Loucy (cell line): Measurements from ENCODE around the gene TMEM225B.
"Not testable (repeated sequence)": the region's sequence is repeated elsewhere in the genome, so short reads cannot be mapped to it uniquely, and the experiment has no call there.

ENCODE experiments used
- H2AFZ ChIP-seq: fragments of 200-600 bp; sonication (generic); 2 replicates; pipeline ENCODE4 v1.6.0; 2016; ENCODE audit warnings: antibody characterized with exemption, mild to moderate bottlenecking, low read length, moderate library complexity
- H3F3A ChIP-seq: fragments of 200-600 bp; 2 replicates; pipeline ENCODE4 v1.6.0; 2016; ENCODE audit warnings: antibody characterized with exemption, low read depth, mild to moderate bottlenecking
- H3K27me3 ChIP-seq: fragments of 200-600 bp; sonication (generic); 2 replicates; pipeline ENCODE4 v1.6.1; 2014; ENCODE audit warnings: low read length, mild to moderate bottlenecking; ENCODE audit not compliant: insufficient read depth, poor library complexity, severe bottlenecking
- H3K36me3 ChIP-seq: fragments of 200-600 bp; sonication (generic); 2 replicates; pipeline ENCODE4 v1.6.1; 2016; ENCODE audit warnings: low read length; ENCODE audit not compliant: insufficient read depth
- H3K4me1 ChIP-seq: fragments of 200-600 bp; sonication (generic); 2 replicates; pipeline ENCODE4 v1.5.1; 2014; ENCODE audit warnings: low read length, mild to moderate bottlenecking; ENCODE audit not compliant: insufficient read depth, poor library complexity, severe bottlenecking
- H3K4me2 ChIP-seq: fragments of 200-600 bp; sonication (generic); 2 replicates; pipeline ENCODE4 v1.6.0; 2014; ENCODE audit warnings: antibody characterized with exemption, low read length, low read depth, mild to moderate bottlenecking; ENCODE audit not compliant: poor library complexity, severe bottlenecking
- H3K4me3 ChIP-seq: fragments of 200-600 bp; sonication (generic); 2 replicates; pipeline ENCODE4 v1.5.1; 2014; ENCODE audit warnings: low read length, mild to moderate bottlenecking, mixed read lengths; ENCODE audit not compliant: poor library complexity, severe bottlenecking
- H3K79me2 ChIP-seq: fragments of 200-600 bp; sonication (generic); 2 replicates; pipeline ENCODE4 v1.6.1; 2014; ENCODE audit warnings: low read length; ENCODE audit not compliant: insufficient read depth
- H3K9ac ChIP-seq: fragments of 200-600 bp; sonication (generic); 2 replicates; pipeline ENCODE4 v1.6.0; 2014; ENCODE audit warnings: mild to moderate bottlenecking, low read depth, low read length, moderate library complexity; ENCODE audit not compliant: poor library complexity, severe bottlenecking
- H3K9me2 ChIP-seq: fragments of 200-600 bp; sonication (generic); replicated peaks from 2 replicates; pipeline ENCODE4 v1.6.1; 2016; ENCODE audit warnings: low read depth, low read length, mixed read lengths
- H3K9me3 ChIP-seq: fragments of 200-600 bp; sonication (generic); 2 replicates; pipeline ENCODE4 v1.6.1; 2014; ENCODE audit warnings: mild to moderate bottlenecking, antibody characterized with exemption, low read length, low read depth; ENCODE audit not compliant: insufficient read depth
- H4K20me1 ChIP-seq: fragments of 200-600 bp; sonication (generic); 2 replicates; pipeline ENCODE4 v1.6.0; 2014; ENCODE audit warnings: antibody characterized with exemption, low read length, mild to moderate bottlenecking; ENCODE audit not compliant: insufficient read depth, poor library complexity, severe bottlenecking
- CTCF ChIP-seq: fragments of 200-600 bp; sonication (generic); conservative IDR thresholded peaks from 2 replicates; pipeline ENCODE4 v1.5.1; 2014; ENCODE audit warnings: mild to moderate bottlenecking, antibody characterized with exemption, low read length
- EZH2phosphoT487 ChIP-seq: fragments of 200-600 bp; IDR thresholded peaks from 2 replicates; pipeline ENCODE4 v1.6.1; 2018; ENCODE audit warnings: antibody characterized with exemption, mild to moderate bottlenecking, moderate library complexity, borderline replicate concordance

Gene TMEM225B

GRCh38 chr7:99579281-99579955 is 18.6 kb upstream of the TMEM225B start:
- H2AFZ ChIP-seq = no peak overlapping the region
- H3K4me3 ChIP-seq = no peak overlapping the region
- no peaks in the 10 kb centered on the region for H3K36me3 ChIP-seq
- H3K9me2 ChIP-seq = no peaks in the 10 kb centered on the region
- no peak for TF ChIP-seq EZH2phosphoT487
- no peak for TF ChIP-seq CTCF
- no peaks in the 10 kb centered on the region for H3K9me3 ChIP-seq
- no peak overlapping the region for H3K4me2 ChIP-seq
- no peak overlapping the region for H3K9ac ChIP-seq
- H3K4me1 ChIP-seq = no peaks in the 10 kb centered on the region
- no peaks in the 10 kb centered on the region for H3F3A ChIP-seq
- no peaks in the 10 kb centered on the region for H3K79me2 ChIP-seq
- H4K20me1 ChIP-seq = no peaks in the 10 kb centered on the region
- no peaks in the 10 kb centered on the region for H3K27me3 ChIP-seq

- Histone ChIP-seq H2AFZ (peak overlapping the region; percentile 59; the same call in 1 of the 2 replicates), H3F3A (no peaks in the 10 kb centered on the region), H3K4me3 (peak overlapping the region; percentile 62), H4K20me1 (no peaks in the 10 kb centered on the region), H3K4me1 (no peaks in the 10 kb centered on the region), H3K79me2 (no peaks in the 10 kb centered on the region), H3K9ac (peak overlapping the region; percentile 18), H3K9me3 (no peaks in the 10 kb centered on the region), H3K4me2 (peak overlapping the region; percentile 32), H3K36me3 (no peaks in the 10 kb centered on the region), H3K9me2 (no peaks in the 10 kb centered on the region), H3K27me3 (no peaks in the 10 kb centered on the region)
- TF ChIP-seq EZH2phosphoT487 (no peak), CTCF (no peak; the same call in 1 of the 2 replicates)
Observed at GRCh38 chr7:99579956-99580777, 17.9 kb upstream of the TMEM225B start.

GRCh38 chr7:99580778-99581332 is 17.2 kb upstream of the TMEM225B start:
- not testable (repeated sequence) for H4K20me1 ChIP-seq, H3K36me3 ChIP-seq, H3F3A ChIP-seq, H3K79me2 ChIP-seq, H3K27me3 ChIP-seq, H3K4me1 ChIP-seq, H3K9me2 ChIP-seq, H3K9me3 ChIP-seq, H2AFZ ChIP-seq
- Histone ChIP-seq H3K4me3 (peak overlapping the region; percentile 62), H3K9ac (peak overlapping the region; percentile 18), H3K4me2 (peak overlapping the region; percentile 32)
